Upper lobe of right lung (tissue), 1 donor: Measurements from ENCODE around the gene MARCKS. TPM values are rescaled to one million over a fixed set of nuclear protein-coding genes. Genes with fewer than 3 reads are reported as not detected.

ENCODE experiments used
- ATAC-seq: fragments of 200-7000 bp; cut with Tn5 transposase; one replicate; pipeline ENCODE4 v1.9.1; 2020; ENCODE audit warnings: mild to moderate bottlenecking, moderate library complexity
- DNase-seq: peaks from one replicate; pipeline ENCODE4 v3.0.0-alpha.2; 2020
- H3K27ac ChIP-seq: fragments of 200-600 bp; one replicate; pipeline ENCODE4 v1.8.0; 2022
- H3K27me3 ChIP-seq: fragments of 200-600 bp; one replicate; pipeline ENCODE4 v1.8.0; 2022; ENCODE audit warnings: mild to moderate bottlenecking
- H3K36me3 ChIP-seq: fragments of 200-600 bp; one replicate; pipeline ENCODE4 v1.8.0; 2022
- H3K4me1 ChIP-seq: fragments of 200-600 bp; one replicate; pipeline ENCODE4 v1.8.0; 2022
- H3K4me3 ChIP-seq: fragments of 200-600 bp; one replicate; pipeline ENCODE4 v1.8.0; 2022; ENCODE audit warnings: mild to moderate bottlenecking
- H3K9me3 ChIP-seq: fragments of 200-600 bp; one replicate; pipeline ENCODE4 v1.8.0; 2022
- CTCF ChIP-seq: fragments of 200-600 bp; IDR thresholded peaks from one replicate; pipeline ENCODE4 v1.8.0; 2022; ENCODE audit warnings: antibody characterized with exemption
- intact Hi-C: fragments of 100-400 bp; cut with DNase I; formaldehyde crosslinking; loops from one replicate; pipeline ENCODE4 v1.11.0; 2022
- total RNA-seq: library from RNA; stranded (reverse); fragmentation: NEBNext Ultra II Directional; extraction: Animal tissue kit (Norgen Biotek cat#: 25700); gene quantifications from one replicate; pipeline ENCODE4 v1.2.1, GENCODE V29; 2021
- donor health status: DM: no; HTN: yes; CAD: no; lungs with severe emphysema.

Gene MARCKS
- total RNA-seq, 1 donor from 2014 or later: 73.4 TPM

DNA sequence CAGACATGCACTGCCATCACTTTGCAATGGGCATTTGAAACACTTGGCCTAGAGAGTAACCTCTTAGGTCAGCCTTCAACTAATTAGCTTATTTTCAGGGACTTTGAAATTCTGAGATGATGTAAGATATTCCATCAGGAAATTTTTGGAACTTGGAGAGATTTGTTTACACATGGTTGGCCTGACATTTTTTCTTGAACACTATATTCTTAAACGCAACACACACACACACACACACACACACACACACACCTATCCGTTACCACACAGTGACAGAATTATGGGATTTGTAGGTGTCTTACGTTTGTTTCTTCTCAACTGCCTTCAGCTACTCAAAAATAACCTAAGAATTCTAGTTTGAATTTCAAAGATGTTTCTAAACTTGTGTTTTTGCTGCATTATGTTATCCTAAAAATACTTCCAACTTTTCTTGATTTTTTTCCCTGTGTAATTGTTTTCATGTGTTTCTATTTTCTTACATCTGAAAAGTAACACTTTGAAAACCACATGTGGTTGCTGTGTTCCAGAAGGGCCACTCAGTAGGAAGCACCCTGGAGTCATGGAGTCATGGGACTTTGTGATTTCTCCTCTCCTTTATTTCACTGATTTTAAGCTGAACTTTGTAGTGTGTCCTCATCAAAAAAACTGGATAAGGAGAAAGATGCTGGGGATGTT is 31.9 kb downstream of the MARCKS start:
- no peak for DNase-seq
- H3K4me3 ChIP-seq: no peak overlapping the region
- H3K27me3 ChIP-seq: no peaks in the 10 kb centered on the region
- intact Hi-C loops: no loop called here
- H3K27ac ChIP-seq: no peak overlapping the region
- no peaks in the 10 kb centered on the region for H3K36me3 ChIP-seq
- H3K9me3 ChIP-seq: no peaks in the 10 kb centered on the region
- no peak for ATAC-seq
- no peaks in the 10 kb centered on the region for H3K4me1 ChIP-seq
- TF ChIP-seq CTCF: no peak

GRCh38 chr6:113893451-113893850 is 36.3 kb downstream of the MARCKS start:
- Histone ChIP-seq H3K36me3 (no peaks in the 10 kb centered on the region), H3K9me3 (no peaks in the 10 kb centered on the region), H3K4me1 (no peaks in the 10 kb centered on the region), H3K27me3 (no peaks in the 10 kb centered on the region), H3K4me3 (no peak overlapping the region), H3K27ac (no peak overlapping the region)
- DNase-seq: no peak
- intact Hi-C loops: no loop called here
- no peak for TF ChIP-seq CTCF
- no peak for ATAC-seq

DNA sequence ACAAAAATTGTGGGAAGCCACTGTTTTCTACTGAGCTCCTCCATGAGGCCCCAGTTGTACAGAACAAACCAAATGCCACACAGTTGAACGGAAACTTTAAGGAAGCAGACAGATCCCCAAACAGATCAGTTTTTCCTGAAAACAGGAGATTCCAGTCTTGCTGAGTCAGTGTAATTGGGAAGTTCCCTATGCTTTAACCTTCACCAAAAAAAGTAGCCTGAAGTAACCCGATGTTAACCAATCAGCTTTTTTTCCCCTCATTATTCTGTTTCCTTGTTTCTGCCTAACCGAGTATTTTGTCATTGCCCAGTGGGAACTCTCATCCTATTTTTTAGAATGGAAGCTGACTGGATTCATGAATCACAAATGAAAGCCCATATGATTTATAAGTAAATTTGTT is 36.7 kb downstream of the MARCKS start:
- DNase-seq: no peak
- Histone ChIP-seq H3K4me3 (no peak overlapping the region), H3K4me1 (no peaks in the 10 kb centered on the region), H3K9me3 (no peaks in the 10 kb centered on the region), H3K27ac (no peak overlapping the region), H3K36me3 (no peaks in the 10 kb centered on the region), H3K27me3 (no peaks in the 10 kb centered on the region)
- intact Hi-C loops: no loop called here
- no peak for ATAC-seq
- no peak for TF ChIP-seq CTCF

GRCh38 chr6:113894712-113895674 is 37.8 kb downstream of the MARCKS start:
- Histone ChIP-seq H3K36me3 (no peaks in the 10 kb centered on the region), H3K27me3 (no peaks in the 10 kb centered on the region), H3K4me1 (no peaks in the 10 kb centered on the region), H3K27ac (no peak overlapping the region), H3K4me3 (no peak overlapping the region), H3K9me3 (no peaks in the 10 kb centered on the region)
- ATAC-seq: no peak
- intact Hi-C loops: no loop called here
- DNase-seq: no peak
- TF ChIP-seq CTCF: no peak

DNA sequence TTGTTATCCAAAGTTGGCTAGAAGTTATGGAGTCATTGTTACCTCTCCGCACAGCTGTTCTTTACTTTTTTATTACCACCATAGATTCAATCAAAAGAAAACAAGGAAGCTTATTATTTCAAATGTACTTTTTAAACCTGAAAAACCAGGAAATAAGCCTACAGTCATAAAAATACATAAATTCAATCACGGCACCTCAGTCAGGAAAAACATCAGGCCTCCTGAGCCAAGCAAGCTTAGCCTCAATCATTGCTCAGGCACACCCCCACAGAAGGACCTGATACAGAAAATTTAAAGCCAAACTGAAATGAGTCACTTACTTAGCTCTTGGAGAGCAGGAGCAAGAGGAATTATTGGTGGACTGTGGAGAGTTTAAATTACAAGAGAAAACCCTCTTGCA is 44.3 kb downstream of the MARCKS start:
- peaks cover 4% of the 10 kb centered on the region for H3K4me1 ChIP-seq
- no peak for ATAC-seq
- no peaks in the 10 kb centered on the region for H3K9me3 ChIP-seq

More for the DNA sequence above, 44.3 kb downstream of the MARCKS start:
- no peak for TF ChIP-seq CTCF
- H3K4me3 ChIP-seq: no peak overlapping the region
- no peaks in the 10 kb centered on the region for H3K36me3 ChIP-seq
- no peaks in the 10 kb centered on the region for H3K27me3 ChIP-seq
- no peak overlapping the region for H3K27ac ChIP-seq
- intact Hi-C loops: no loop called here
- DNase-seq: no peak
